Measurements from ENCODE around the gene APOO. TPM values are rescaled to one million over a fixed set of nuclear protein-coding genes. Genes with fewer than 3 reads are reported as not detected.
"Not testable (repeated sequence)": the region's sequence is repeated elsewhere in the genome, so short reads cannot be mapped to it uniquely, and the experiment has no call there.

Gene APOO
- total and polyA plus RNA-seq, 4 experiments from 2014 or later: 5.1 to 18.9 (median 13.1) TPM

DNA sequence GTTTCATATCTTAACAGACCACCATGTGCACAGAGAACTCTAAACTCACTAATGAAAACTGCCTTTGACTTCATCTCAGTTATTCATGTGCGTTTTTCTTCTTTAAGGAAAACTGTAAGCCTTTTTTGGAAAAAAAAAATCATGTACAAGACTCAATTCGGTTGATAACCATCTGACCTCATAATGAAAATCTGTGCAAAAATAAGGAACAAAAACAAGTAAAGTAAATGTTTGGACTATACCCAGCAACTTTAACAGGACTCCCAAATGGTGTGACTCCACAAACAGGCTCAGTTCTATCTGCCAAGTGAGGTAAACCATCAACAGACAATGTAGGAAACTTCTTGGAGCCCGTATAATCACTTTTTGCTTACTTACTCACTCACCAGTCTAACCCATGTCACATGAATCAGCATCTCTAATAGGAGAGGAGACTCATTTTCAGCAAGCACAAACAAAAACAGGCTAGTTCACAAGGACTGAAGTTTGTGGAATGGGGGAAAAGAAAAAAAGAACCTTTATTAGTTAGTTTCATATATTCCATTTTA is 9.3 kb downstream of the APOO start:
- Mint-ChIP-seq H3K9me3 (no peaks in the 10 kb centered on the region), H3K27me3 (no peaks in the 10 kb centered on the region), H3K4me3 (no peak overlapping the region), H3K27ac (no peak overlapping the region), H3K36me3 (no peaks in the 10 kb centered on the region), H3K4me1 (peaks cover 0 to 4% (median under 1%) of the 10 kb centered on the region in 4 donors)
- no peaks in the 10 kb centered on the region for H3K27me3 ChIP-seq (ENCODE audit: insufficient read depth, low read length)
- DNase-seq: no peak
- H3K4me3 ChIP-seq (ENCODE audit: low read length in 2 of 2): no peak overlapping the region
- H3K36me3 ChIP-seq (ENCODE audit: insufficient read depth, low read length): no peaks in the 10 kb centered on the region
- ChIA-PET CTCF (ENCODE audit: partially characterized antibody) (interaction anchor here (0.6 to 0.8 kb wide), 2 partner anchors 204 to 208 kb away, joined by 3 to 4 read pairs; no protein-coding TSS in a partner anchor), POLR2A (ENCODE audit: partially characterized antibody) (no interaction called here)
- intact Hi-C loops (cut with micrococcal nuclease): no loop called here
- H3K4me1 ChIP-seq (ENCODE audit: insufficient read depth, low read length): peaks cover 10% of the 10 kb centered on the region
- H3K9me3 ChIP-seq (ENCODE audit: control insufficient read depth in 1 of 2, low read length in 2 of 2): no peaks in the 10 kb centered on the region
- no peak overlapping the region for H3K27ac ChIP-seq (ENCODE audit: low read depth, low read length)

DNA sequence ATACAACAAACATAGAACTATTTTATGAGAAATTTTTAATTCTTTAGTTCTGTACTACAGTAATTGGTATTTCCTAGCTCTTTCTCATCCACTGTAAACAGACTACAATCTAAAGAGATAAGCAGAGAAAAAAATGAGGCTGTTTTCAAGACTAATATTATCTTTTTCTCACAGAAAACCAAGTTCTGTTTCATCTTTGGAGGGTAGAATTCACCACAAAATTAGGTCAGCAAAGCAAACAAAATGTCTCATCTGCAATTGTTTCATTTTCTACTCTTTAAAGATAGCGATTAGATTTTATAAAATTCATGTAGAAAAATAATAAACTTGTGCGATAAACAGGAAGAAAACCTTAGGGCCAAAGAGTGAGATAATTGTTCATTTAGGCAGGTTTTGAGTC is 10.8 kb downstream of the APOO start:
- ChIA-PET CTCF (ENCODE audit: partially characterized antibody) (no interaction called here), POLR2A (ENCODE audit: partially characterized antibody) (no interaction called here)
- Histone ChIP-seq H3K36me3 (ENCODE audit: insufficient read depth, low read length) (no peaks in the 10 kb centered on the region), H3K27ac (ENCODE audit: low read depth, low read length) (no peak overlapping the region), H3K9me3 (ENCODE audit: control insufficient read depth in 1 of 2, low read length in 2 of 2) (no peaks in the 10 kb centered on the region), H3K27me3 (ENCODE audit: insufficient read depth, low read length) (no peaks in the 10 kb centered on the region), H3K4me3 (ENCODE audit: low read length in 2 of 2) (no peak overlapping the region), H3K4me1 (ENCODE audit: insufficient read depth, low read length) (peaks cover 5% of the 10 kb centered on the region)
- peak overlapping the region in 1 of 7 donors; percentile 27 for H3K27ac Mint-ChIP-seq
- no peaks in the 10 kb centered on the region for H3K9me3 Mint-ChIP-seq
- DNase-seq: no peak
- H3K27me3 Mint-ChIP-seq: no peaks in the 10 kb centered on the region
- H3K36me3 Mint-ChIP-seq: no peaks in the 10 kb centered on the region
- no peak overlapping the region for H3K4me3 Mint-ChIP-seq
- intact Hi-C loops (cut with micrococcal nuclease): no loop called here
- H3K4me1 Mint-ChIP-seq: peaks cover 0 to 4% (median under 1%) of the 10 kb centered on the region in 4 donors

DNA sequence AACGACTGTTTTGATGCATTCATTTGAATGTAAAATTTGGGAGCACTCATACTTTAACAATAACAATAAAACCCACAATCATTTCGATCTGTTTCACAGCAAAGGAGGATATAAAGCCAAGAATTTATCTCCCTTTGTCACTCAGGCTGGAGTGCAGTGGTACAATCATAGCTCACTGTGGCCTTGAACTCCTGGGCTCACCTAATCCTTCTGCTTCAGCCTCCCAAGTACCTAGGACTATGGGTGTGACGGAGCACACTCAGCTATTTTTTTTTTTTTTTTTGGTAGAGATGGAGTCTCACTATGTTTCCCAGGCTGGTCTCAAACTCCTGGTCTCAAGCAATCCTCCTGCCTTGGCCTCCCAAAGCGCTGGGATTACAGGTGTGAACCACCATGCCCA is 11.2 kb downstream of the APOO start:
- H3K36me3 ChIP-seq (ENCODE audit: insufficient read depth, low read length); H3K4me3 Mint-ChIP-seq; H3K4me1 ChIP-seq (ENCODE audit: insufficient read depth, low read length); H3K9me3 ChIP-seq (ENCODE audit: control insufficient read depth in 1 of 2, low read length in 2 of 2); H3K4me1 Mint-ChIP-seq; H3K27me3 ChIP-seq (ENCODE audit: insufficient read depth, low read length); H3K4me3 ChIP-seq (ENCODE audit: low read length in 2 of 2); H3K27me3 Mint-ChIP-seq; H3K27ac Mint-ChIP-seq; H3K36me3 Mint-ChIP-seq; H3K9me3 Mint-ChIP-seq; intact Hi-C loops (cut with micrococcal nuclease); POLR2A ChIA-PET (ENCODE audit: partially characterized antibody); DNase-seq; H3K27ac ChIP-seq (ENCODE audit: low read depth, low read length); CTCF ChIA-PET (ENCODE audit: partially characterized antibody): not testable (repeated sequence)

DNA sequence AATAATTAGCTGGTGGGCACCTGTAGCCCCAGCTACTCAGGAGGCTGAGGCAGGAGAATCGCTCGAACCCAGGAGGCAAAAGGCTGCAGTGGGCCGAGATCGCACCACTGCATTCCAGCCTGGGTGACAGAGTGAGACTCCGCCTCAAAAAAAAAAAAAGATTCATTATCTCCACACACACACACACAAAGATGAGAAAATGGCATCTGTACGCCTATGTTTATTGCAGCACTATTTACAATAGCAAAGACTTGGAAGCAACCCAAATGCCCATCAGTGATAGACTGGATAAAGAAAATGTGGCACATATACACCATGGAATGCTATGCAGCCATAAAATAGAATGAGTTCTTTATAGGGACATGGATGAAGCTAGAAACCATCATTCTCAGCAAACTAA is 12.7 kb downstream of the APOO start:
- H3K27ac ChIP-seq (ENCODE audit: low read depth, low read length); H3K27ac Mint-ChIP-seq; H3K4me3 ChIP-seq (ENCODE audit: low read length in 2 of 2); DNase-seq; H3K27me3 Mint-ChIP-seq; H3K9me3 Mint-ChIP-seq; H3K4me1 ChIP-seq (ENCODE audit: insufficient read depth, low read length); H3K9me3 ChIP-seq (ENCODE audit: control insufficient read depth in 1 of 2, low read length in 2 of 2); H3K27me3 ChIP-seq (ENCODE audit: insufficient read depth, low read length); POLR2A ChIA-PET (ENCODE audit: partially characterized antibody); H3K4me3 Mint-ChIP-seq; H3K36me3 ChIP-seq (ENCODE audit: insufficient read depth, low read length); H3K4me1 Mint-ChIP-seq; H3K36me3 Mint-ChIP-seq; intact Hi-C loops (cut with micrococcal nuclease): not testable (repeated sequence)
- CTCF ChIA-PET (ENCODE audit: partially characterized antibody): interaction anchor here (0.8 kb wide), 1 partner anchor 9 kb away, joined by 3 read pairs; no protein-coding TSS in a partner anchor

DNA sequence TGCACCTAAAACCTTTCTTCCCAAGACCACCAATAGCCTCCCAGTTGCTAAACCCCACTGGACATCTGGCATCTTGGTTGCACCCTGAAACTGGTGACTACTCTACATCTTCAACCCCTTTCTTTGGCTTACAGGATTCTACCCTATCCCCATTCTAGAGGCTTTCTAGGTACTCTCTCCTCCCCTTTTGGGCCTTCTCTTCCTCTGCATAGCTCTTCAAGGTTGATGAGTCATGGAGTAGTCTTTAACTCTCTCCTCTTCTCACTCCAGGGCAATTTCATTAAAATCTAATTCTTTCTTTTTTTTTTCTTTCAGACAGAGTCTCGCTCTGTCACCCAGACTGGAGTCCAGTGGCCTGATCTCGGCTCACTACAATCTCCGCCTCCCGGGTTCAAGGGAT is 16.8 kb downstream of the APOO start:
- Histone ChIP-seq H3K27ac (ENCODE audit: low read depth, low read length) (no peak overlapping the region), H3K9me3 (ENCODE audit: control insufficient read depth in 1 of 2, low read length in 2 of 2) (no peaks in the 10 kb centered on the region), H3K4me3 (ENCODE audit: low read length in 2 of 2) (no peak overlapping the region), H3K27me3 (ENCODE audit: insufficient read depth, low read length) (no peaks in the 10 kb centered on the region), H3K36me3 (ENCODE audit: insufficient read depth, low read length) (no peaks in the 10 kb centered on the region), H3K4me1 (ENCODE audit: insufficient read depth, low read length) (no peaks in the 10 kb centered on the region)
- ChIA-PET CTCF (ENCODE audit: partially characterized antibody) (no interaction called here), POLR2A (ENCODE audit: partially characterized antibody) (no interaction called here)
- no peak overlapping the region for H3K27ac Mint-ChIP-seq
- H3K4me1 Mint-ChIP-seq: no peaks in the 10 kb centered on the region
- DNase-seq: no peak
- H3K9me3 Mint-ChIP-seq: no peaks in the 10 kb centered on the region
- H3K4me3 Mint-ChIP-seq: no peak overlapping the region
- intact Hi-C loops (cut with micrococcal nuclease): no loop called here
- no peaks in the 10 kb centered on the region for H3K36me3 Mint-ChIP-seq
- no peaks in the 10 kb centered on the region for H3K27me3 Mint-ChIP-seq

DNA sequence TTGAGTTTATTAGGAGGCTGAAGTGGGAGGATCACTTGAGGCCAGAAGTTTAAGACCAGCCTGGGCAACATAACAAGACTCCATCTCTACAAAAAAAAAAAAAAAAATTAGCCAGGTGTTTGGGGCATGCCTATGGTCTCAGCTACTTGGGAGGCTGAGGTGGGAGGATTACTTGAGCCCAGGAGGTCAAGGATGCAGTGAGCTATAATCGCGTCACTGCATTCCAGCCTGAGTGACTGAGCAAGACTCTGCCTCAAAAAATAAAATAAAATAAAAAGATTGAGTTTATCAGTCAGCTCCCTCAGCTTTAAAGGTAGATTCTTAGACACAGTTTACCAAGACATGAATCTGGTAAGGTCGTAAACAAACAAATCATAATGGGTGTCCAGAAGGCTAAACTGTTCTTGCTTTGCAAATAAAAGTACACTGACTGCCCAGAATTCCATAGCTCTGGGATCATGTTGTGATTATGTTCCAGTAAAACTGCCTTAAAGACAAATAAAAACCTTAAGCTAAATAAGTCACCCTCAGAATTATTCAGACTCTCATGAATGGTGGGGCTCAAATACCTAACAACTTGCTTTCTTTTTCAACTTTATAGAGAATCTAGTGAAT is 18.7 kb downstream of the APOO start:
- Mint-ChIP-seq H3K4me3 (no peak overlapping the region), H3K9me3 (no peaks in the 10 kb centered on the region), H3K4me1 (peaks cover 0 to 1% (median 0%) of the 10 kb centered on the region in 4 donors), H3K27me3 (no peaks in the 10 kb centered on the region), H3K36me3 (no peaks in the 10 kb centered on the region), H3K27ac (no peak overlapping the region)
- intact Hi-C loops (cut with micrococcal nuclease): no loop called here
- CTCF ChIA-PET (ENCODE audit: partially characterized antibody): interaction anchor here (1.6 kb wide), 1 partner anchor 13 kb away, joined by 9 read pairs; no protein-coding TSS in a partner anchor
- H3K4me3 ChIP-seq (ENCODE audit: low read length in 2 of 2): no peak overlapping the region
- H3K9me3 ChIP-seq (ENCODE audit: control insufficient read depth in 1 of 2, low read length in 2 of 2): no peaks in the 10 kb centered on the region
- H3K4me1 ChIP-seq (ENCODE audit: insufficient read depth, low read length): no peaks in the 10 kb centered on the region
- H3K27ac ChIP-seq (ENCODE audit: low read depth, low read length): no peak overlapping the region
- POLR2A ChIA-PET (ENCODE audit: partially characterized antibody): no interaction called here
- no peaks in the 10 kb centered on the region for H3K36me3 ChIP-seq (ENCODE audit: insufficient read depth, low read length)
- DNase-seq: no peak
- no peaks in the 10 kb centered on the region for H3K27me3 ChIP-seq (ENCODE audit: insufficient read depth, low read length)

DNA sequence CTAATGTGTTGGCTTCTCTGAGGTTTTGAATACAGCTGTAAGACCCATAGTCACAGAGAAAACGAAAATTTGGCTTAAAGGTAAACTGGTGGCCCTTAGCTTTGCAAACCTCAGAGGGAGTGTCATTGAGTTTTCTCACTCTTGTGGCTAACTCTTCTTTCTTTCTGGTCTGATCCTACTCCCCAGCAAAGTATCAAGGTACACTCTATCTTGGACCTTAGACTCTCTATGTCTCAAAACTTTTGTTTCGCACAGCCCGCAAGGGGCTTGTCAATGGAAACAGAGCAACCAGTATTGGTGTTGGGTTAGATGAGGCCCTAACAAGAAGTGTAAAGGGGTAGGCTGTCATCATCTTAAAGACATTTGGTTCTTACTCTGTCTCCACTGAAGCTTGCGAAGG is 19.8 kb downstream of the APOO start:
- H3K27ac Mint-ChIP-seq: no peak overlapping the region
- DNase-seq: no peak
- H3K9me3 Mint-ChIP-seq: no peaks in the 10 kb centered on the region
- H3K36me3 ChIP-seq (ENCODE audit: insufficient read depth, low read length): no peaks in the 10 kb centered on the region
- H3K4me3 Mint-ChIP-seq: no peak overlapping the region
- no peaks in the 10 kb centered on the region for H3K27me3 Mint-ChIP-seq
- H3K4me1 Mint-ChIP-seq: peaks cover 0 to 3% (median under 1%) of the 10 kb centered on the region in 4 donors
- no peak overlapping the region for H3K4me3 ChIP-seq (ENCODE audit: low read length in 2 of 2)
- H3K27ac ChIP-seq (ENCODE audit: low read depth, low read length): no peak overlapping the region
- H3K4me1 ChIP-seq (ENCODE audit: insufficient read depth, low read length): no peaks in the 10 kb centered on the region
- ChIA-PET CTCF (ENCODE audit: partially characterized antibody) (no interaction called here), POLR2A (ENCODE audit: partially characterized antibody) (no interaction called here)
- H3K36me3 Mint-ChIP-seq: no peaks in the 10 kb centered on the region
- H3K27me3 ChIP-seq (ENCODE audit: insufficient read depth, low read length): no peaks in the 10 kb centered on the region
- no peaks in the 10 kb centered on the region for H3K9me3 ChIP-seq (ENCODE audit: control insufficient read depth in 1 of 2, low read length in 2 of 2)
- intact Hi-C loops (cut with micrococcal nuclease): no loop called here

Data from CD4-positive, alpha-beta memory T cell (primary cell).